ENCODE data around the gene WIPF3.

DNA sequence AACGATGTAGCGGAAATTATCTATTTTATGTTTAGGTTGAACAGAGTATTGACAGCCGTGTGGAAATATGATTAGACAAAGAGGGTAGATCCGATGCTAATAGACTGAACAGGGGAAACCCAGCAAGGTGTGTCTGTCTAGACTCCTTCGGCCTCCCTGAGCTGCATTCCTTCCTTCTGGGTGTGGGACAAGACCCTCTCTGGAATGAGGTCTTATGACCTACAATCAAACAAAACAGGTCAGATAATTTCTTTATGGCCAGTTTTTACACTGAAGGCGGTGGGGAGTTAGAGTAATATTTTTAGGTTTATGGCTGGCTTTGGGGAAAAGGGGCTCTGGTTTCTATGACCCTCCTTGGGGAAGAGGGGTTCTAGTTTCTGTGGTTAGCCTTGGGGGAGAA is 41.2 kb downstream of the WIPF3 start:
- TF ChIP-seq, protein P1, sequence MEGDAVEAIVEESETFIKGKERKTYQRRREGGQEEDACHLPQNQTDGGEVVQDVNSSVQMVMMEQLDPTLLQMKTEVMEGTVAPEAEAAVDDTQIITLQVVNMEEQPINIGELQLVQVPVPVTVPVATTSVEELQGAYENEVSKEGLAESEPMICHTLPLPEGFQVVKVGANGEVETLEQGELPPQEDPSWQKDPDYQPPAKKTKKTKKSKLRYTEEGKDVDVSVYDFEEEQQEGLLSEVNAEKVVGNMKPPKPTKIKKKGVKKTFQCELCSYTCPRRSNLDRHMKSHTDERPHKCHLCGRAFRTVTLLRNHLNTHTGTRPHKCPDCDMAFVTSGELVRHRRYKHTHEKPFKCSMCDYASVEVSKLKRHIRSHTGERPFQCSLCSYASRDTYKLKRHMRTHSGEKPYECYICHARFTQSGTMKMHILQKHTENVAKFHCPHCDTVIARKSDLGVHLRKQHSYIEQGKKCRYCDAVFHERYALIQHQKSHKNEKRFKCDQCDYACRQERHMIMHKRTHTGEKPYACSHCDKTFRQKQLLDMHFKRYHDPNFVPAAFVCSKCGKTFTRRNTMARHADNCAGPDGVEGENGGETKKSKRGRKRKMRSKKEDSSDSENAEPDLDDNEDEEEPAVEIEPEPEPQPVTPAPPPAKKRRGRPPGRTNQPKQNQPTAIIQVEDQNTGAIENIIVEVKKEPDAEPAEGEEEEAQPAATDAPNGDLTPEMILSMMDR (conservative IDR thresholded peaks at IDR 0.05 in 1 of 2, IDR thresholded peaks at IDR 0.05 in 1 of 2; ENCODE audit: extremely low read depth in 1 of 2, insufficient read depth in 1 of 2, low read depth in 1 of 2, low read length in 2 of 2): no peak
- TF ChIP-seq EZH2 (IDR thresholded peaks at IDR 0.05; ENCODE audit: borderline replicate concordance, low read length): no peak
